KOPT-K1 (cell line): ENCODE measurements around the gene SNAP29.

Experiments
- H3K27ac ChIP-seq: fragments of 200-600 bp; sonication (generic); 2 replicates; pipeline ENCODE4 v1.5.1; 2016; ENCODE audit warnings: antibody characterized with exemption, mild to moderate bottlenecking, low read depth, low read length; ENCODE audit not compliant: poor library complexity, severe bottlenecking
- H3K36me3 ChIP-seq: fragments of 200-600 bp; sonication (generic); 2 replicates; pipeline ENCODE4 v1.5.1; 2017; ENCODE audit warnings: antibody characterized with exemption, mild to moderate bottlenecking, low read length, moderate library complexity; ENCODE audit not compliant: insufficient read depth
- H3K9me3 ChIP-seq: fragments of 200-600 bp; sonication (generic); 2 replicates; pipeline ENCODE4 v1.5.1; 2017; ENCODE audit warnings: antibody characterized with exemption, low read length, mild to moderate bottlenecking; ENCODE audit not compliant: insufficient read depth, poor library complexity, severe bottlenecking

The SNAP29 gene

GRCh38 chr22:20847318-20847822 is 11.4 kb upstream of the SNAP29 start:
- no peaks in the 10 kb centered on the region for H3K9me3 ChIP-seq

GRCh38 chr22:20852076-20852475 is 6.7 kb upstream of the SNAP29 start:
- H3K9me3 ChIP-seq = no peaks in the 10 kb centered on the region
- H3K36me3 ChIP-seq = no peaks in the 10 kb centered on the region
- no peak overlapping the region for H3K27ac ChIP-seq

More at GRCh38 chr22:20847318-20847822, 11.4 kb upstream of the SNAP29 start:
- no peak overlapping the region for H3K27ac ChIP-seq
- H3K36me3 ChIP-seq = no peaks in the 10 kb centered on the region

- H3K9me3 ChIP-seq = no peaks in the 10 kb centered on the region
- H3K36me3 ChIP-seq = no peaks in the 10 kb centered on the region
- no peak overlapping the region for H3K27ac ChIP-seq
Observed at GRCh38 chr22:20852503-20852902, 6.3 kb upstream of the SNAP29 start.

GRCh38 chr22:20853236-20853660 is 5.6 kb upstream of the SNAP29 start:
- Histone ChIP-seq H3K9me3 (no peaks in the 10 kb centered on the region), H3K36me3 (no peaks in the 10 kb centered on the region), H3K27ac (no peak overlapping the region)

- Histone ChIP-seq H3K27ac (peak overlapping the region; percentile 75), H3K36me3 (peaks cover 5% of the 10 kb centered on the region; the same call in 1 of the 2 replicates), H3K9me3 (no peaks in the 10 kb centered on the region)
Observed at GRCh38 chr22:20857247-20857643, 1.6 kb upstream of the SNAP29 start.

GRCh38 chr22:20857838-20858614 is 781 bp upstream of the SNAP29 start:
- peaks cover 11% of the 10 kb centered on the region; the same call in 1 of the 2 replicates for H3K36me3 ChIP-seq
- no peaks in the 10 kb centered on the region for H3K9me3 ChIP-seq
- peak overlapping the region; percentile 75 for H3K27ac ChIP-seq

- Histone ChIP-seq H3K27ac (peak overlapping the region; percentile 75), H3K9me3 (no peaks in the 10 kb centered on the region)
Observed at GRCh38 chr22:20859615-20860014, 808 bp downstream of the SNAP29 start.

GRCh38 chr22:20862540-20862939 is 3.7 kb downstream of the SNAP29 start:
- Histone ChIP-seq H3K9me3 (no peaks in the 10 kb centered on the region), H3K36me3 (peaks cover 32% of the 10 kb centered on the region), H3K27ac (no peak overlapping the region)

More at GRCh38 chr22:20859615-20860014, 808 bp downstream of the SNAP29 start:
- peaks cover 18% of the 10 kb centered on the region; the same call in 1 of the 2 replicates for H3K36me3 ChIP-seq

GRCh38 chr22:20863366-20863765 is 4.6 kb downstream of the SNAP29 start:
- H3K36me3 ChIP-seq = peaks cover 33% of the 10 kb centered on the region
- H3K27ac ChIP-seq = no peak overlapping the region
- H3K9me3 ChIP-seq = no peaks in the 10 kb centered on the region

- Histone ChIP-seq H3K36me3 (peaks cover 39% of the 10 kb centered on the region), H3K9me3 (no peaks in the 10 kb centered on the region), H3K27ac (no peak overlapping the region)
Observed at GRCh38 chr22:20864186-20864908, 5.5 kb downstream of the SNAP29 start.

- H3K36me3 ChIP-seq = peaks cover 49% of the 10 kb centered on the region
- no peak overlapping the region for H3K27ac ChIP-seq
- no peaks in the 10 kb centered on the region for H3K9me3 ChIP-seq
Observed at GRCh38 chr22:20865331-20865730, 6.5 kb downstream of the SNAP29 start.

GRCh38 chr22:20865875-20866445 is 7.2 kb downstream of the SNAP29 start:
- Histone ChIP-seq H3K9me3 (no peaks in the 10 kb centered on the region), H3K36me3 (peaks cover 55% of the 10 kb centered on the region), H3K27ac (no peak overlapping the region)

GRCh38 chr22:20866736-20867135 is 7.9 kb downstream of the SNAP29 start:
- Histone ChIP-seq H3K27ac (no peak overlapping the region), H3K36me3 (peaks cover 57% of the 10 kb centered on the region), H3K9me3 (no peaks in the 10 kb centered on the region)

GRCh38 chr22:20867179-20868024 is 8.6 kb downstream of the SNAP29 start:
- Histone ChIP-seq H3K27ac (no peak overlapping the region), H3K9me3 (no peaks in the 10 kb centered on the region), H3K36me3 (peaks cover 51% of the 10 kb centered on the region)
